ENCODE measurements around the gene PEPD. TPM values are rescaled to one million over a fixed set of nuclear protein-coding genes. Genes with fewer than 3 reads are reported as not detected.

Gene PEPD
- polyA plus RNA-seq, 2 donors: 26.8 to 38.6 TPM

DNA sequence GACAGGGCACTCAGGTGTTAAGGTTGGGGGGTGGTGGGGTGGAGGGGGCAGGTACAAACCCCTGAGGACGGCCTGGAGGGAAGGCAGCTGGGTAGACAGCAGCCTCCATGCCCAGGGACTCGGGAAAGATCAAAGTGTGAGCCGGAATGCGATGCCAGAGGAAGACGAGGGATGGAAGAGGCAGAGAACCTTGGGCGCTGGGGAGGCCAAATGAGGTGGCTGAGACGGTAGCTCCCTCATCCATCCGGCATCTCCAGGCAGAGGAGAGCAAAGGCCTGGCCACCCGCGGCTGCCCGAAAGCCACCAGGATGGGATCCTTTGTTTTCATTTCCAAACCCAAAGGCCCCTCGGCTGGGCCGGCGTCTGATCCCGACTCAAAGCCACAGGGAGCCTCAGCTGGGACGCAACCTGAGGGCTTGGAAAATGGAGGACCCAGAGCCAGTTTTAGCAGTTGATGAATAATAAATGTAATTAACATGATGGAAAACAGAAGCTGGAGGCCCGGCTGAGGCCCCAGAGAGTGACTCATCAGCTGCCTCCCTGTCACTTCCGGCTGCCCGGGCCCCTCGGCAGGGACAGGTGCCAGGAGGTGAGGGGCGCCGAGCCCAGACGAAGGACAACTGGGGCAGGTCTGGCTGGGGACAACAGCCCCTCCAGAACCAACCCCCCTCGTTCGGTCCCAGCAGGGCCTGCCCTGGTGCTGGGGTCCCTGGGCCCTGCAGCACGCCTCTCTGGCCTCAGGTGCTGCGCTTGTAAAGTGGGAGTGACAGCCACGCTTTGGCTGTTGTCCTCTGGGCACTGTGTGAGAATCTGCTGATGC is 86.5 kb downstream of the PEPD start:
- 73 to 76% methylated on average over 28 of the region's 28 CpGs for WGBS, 2 donors
- Histone ChIP-seq H3K4me1 (ENCODE audit: control insufficient read depth in 2 of 2, insufficient read depth in 2 of 2, low read length in 1 of 2) (no peaks in the 10 kb centered on the region), H3K4me3 (ENCODE audit: low read depth in 1 of 2, low read length in 2 of 2) (no peak overlapping the region), H3K9me3 (ENCODE audit: control insufficient read depth in 2 of 2, insufficient read depth in 1 of 2, low read depth in 1 of 2, low read length in 1 of 2) (no peaks in the 10 kb centered on the region), H3K27me3 (ENCODE audit: control insufficient read depth in 1 of 2, insufficient read depth in 2 of 2, low read length in 2 of 2) (no peaks in the 10 kb centered on the region), H3K27ac (ENCODE audit: low read depth in 2 of 2, low read length in 1 of 2) (no peak overlapping the region), H3K36me3 (ENCODE audit: control insufficient read depth in 2 of 2, insufficient read depth in 2 of 2, low read length in 1 of 2) (peaks cover 0 to 5% of the 10 kb centered on the region in 2 donors)

DNA sequence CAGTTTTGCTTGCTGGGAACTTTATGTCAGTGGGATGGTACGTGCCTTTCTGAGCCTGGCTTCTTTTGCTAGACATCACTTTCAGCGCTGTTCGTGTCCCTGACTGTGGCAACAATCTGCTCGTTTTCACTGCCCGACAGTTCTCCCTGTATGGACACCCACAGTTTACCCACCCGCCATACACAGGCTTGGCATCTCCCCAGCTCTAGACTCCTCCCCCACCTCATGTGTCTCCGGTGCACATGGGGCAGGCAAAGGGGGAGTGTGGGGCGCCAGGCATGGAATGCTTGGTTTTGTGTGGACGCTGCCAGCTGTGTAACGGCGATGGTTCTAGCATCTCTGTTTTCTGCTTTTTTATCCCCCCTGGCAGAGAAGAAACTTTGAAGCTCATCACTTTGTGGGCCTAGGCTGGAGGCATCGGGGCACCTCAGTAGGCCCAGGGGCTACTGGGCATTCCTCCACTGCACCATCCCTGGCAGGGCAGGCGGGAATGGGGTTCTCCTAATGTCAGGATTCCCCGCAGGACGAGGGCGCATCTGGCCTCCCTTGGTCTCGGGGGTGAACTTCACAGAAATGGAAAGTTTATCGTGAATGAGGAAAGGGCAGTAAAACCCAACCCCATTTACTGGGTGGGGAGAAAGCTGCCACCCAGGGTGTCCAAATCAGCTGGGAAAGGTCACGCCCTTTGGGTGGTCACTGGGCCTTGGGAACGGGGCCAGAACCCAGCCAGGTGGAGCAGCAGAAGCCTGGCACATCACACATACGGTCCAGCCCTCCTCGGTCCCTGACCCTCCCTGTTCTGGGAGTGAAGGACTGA is 87.3 kb downstream of the PEPD start:
- no peak overlapping the region for H3K27ac ChIP-seq (ENCODE audit: low read depth in 2 of 2, low read length in 1 of 2)
- WGBS, 2 donors: 87 to 88% methylated on average over 22 of the region's 22 CpGs
- H3K4me1 ChIP-seq (ENCODE audit: control insufficient read depth in 2 of 2, insufficient read depth in 2 of 2, low read length in 1 of 2): no peaks in the 10 kb centered on the region
- no peak overlapping the region for H3K4me3 ChIP-seq (ENCODE audit: low read depth in 1 of 2, low read length in 2 of 2)
- H3K36me3 ChIP-seq (ENCODE audit: control insufficient read depth in 2 of 2, insufficient read depth in 2 of 2, low read length in 1 of 2): peaks cover 0 to 5% of the 10 kb centered on the region in 2 donors
- no peaks in the 10 kb centered on the region for H3K9me3 ChIP-seq (ENCODE audit: control insufficient read depth in 2 of 2, insufficient read depth in 1 of 2, low read depth in 1 of 2, low read length in 1 of 2)
- H3K27me3 ChIP-seq (ENCODE audit: control insufficient read depth in 1 of 2, insufficient read depth in 2 of 2, low read length in 2 of 2): no peaks in the 10 kb centered on the region

DNA sequence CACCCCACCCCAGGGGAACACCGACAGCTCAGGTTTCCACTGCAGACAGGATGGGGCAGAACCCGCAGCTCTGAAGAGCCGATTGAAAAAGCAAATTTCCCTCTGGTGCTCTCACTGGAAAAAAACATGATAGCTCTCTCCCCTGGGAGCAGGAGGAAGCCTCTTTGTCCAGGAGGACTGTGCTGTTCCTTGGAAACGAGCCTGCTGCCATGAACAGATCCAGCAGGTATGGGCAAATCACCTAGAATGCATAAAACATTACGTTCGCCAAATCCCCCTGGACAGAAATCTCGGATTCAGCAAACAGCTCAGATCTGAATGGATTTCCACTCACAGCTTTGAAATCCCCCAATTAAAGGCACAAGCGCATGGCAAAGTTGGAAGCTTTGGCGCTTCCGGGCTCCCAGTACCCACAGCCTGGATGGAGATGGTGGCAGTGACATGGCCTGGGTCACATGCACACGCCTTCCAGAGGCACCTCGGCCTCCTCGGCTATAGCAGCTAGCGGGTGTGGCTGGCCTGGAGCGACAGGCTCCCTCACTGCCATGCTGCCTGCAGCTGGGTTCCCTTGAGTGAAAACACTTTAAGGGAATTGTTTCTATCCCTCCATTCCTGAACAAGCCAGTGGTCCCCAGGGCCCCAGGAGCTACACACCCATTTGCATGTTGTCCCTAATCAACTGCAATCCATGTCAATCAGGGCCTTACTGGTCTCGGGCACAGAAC is 89.0 kb downstream of the PEPD start:
- peaks cover 0 to 5% of the 10 kb centered on the region in 2 donors for H3K36me3 ChIP-seq (ENCODE audit: control insufficient read depth in 2 of 2, insufficient read depth in 2 of 2, low read length in 1 of 2)

DNA sequence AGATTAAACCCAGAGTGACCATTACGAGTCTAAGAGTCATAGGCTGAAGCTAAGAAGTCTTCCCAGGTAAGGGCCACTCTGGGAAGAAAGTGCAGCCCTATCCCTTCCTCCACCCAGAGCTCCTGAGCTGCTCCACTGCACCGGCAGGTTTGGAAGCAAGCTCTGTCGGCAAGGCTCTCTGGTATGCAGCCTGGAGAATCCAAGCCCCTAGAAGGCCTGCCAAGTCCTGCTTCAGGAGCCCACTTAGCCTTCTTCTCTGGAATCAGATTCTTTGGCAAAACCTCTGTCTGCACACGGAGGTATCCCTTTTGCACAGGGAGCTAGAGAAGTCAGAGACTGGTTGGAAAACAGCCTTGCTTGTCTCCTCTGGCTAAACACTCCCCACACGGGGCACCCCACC is 89.6 kb downstream of the PEPD start:
- H3K27me3 ChIP-seq (ENCODE audit: control insufficient read depth in 1 of 2, insufficient read depth in 2 of 2, low read length in 2 of 2): no peaks in the 10 kb centered on the region
- WGBS, 2 donors: 31 to 40% methylated on average over 5 of the region's 5 CpGs
- no peaks in the 10 kb centered on the region for H3K9me3 ChIP-seq (ENCODE audit: control insufficient read depth in 2 of 2, insufficient read depth in 1 of 2, low read depth in 1 of 2, low read length in 1 of 2)
- no peaks in the 10 kb centered on the region for H3K4me1 ChIP-seq (ENCODE audit: control insufficient read depth in 2 of 2, insufficient read depth in 2 of 2, low read length in 1 of 2)
- no peak overlapping the region for H3K27ac ChIP-seq (ENCODE audit: low read depth in 2 of 2, low read length in 1 of 2)
- no peak overlapping the region for H3K4me3 ChIP-seq (ENCODE audit: low read depth in 1 of 2, low read length in 2 of 2)
- H3K36me3 ChIP-seq (ENCODE audit: control insufficient read depth in 2 of 2, insufficient read depth in 2 of 2, low read length in 1 of 2): peaks cover 0 to 5% of the 10 kb centered on the region in 2 donors

More for the DNA sequence above, 89.0 kb downstream of the PEPD start:
- H3K4me3 ChIP-seq (ENCODE audit: low read depth in 1 of 2, low read length in 2 of 2): no peak overlapping the region
- no peak overlapping the region for H3K27ac ChIP-seq (ENCODE audit: low read depth in 2 of 2, low read length in 1 of 2)
- H3K4me1 ChIP-seq (ENCODE audit: control insufficient read depth in 2 of 2, insufficient read depth in 2 of 2, low read length in 1 of 2): no peaks in the 10 kb centered on the region
- 46 to 63% methylated on average over 16 of the region's 16 CpGs for WGBS, 2 donors
- no peaks in the 10 kb centered on the region for H3K27me3 ChIP-seq (ENCODE audit: control insufficient read depth in 1 of 2, insufficient read depth in 2 of 2, low read length in 2 of 2)
- no peaks in the 10 kb centered on the region for H3K9me3 ChIP-seq (ENCODE audit: control insufficient read depth in 2 of 2, insufficient read depth in 1 of 2, low read depth in 1 of 2, low read length in 1 of 2)

GRCh38 chr19:33430674-33431277 is 90.8 kb downstream of the PEPD start:
- H3K27ac ChIP-seq (ENCODE audit: low read depth in 2 of 2, low read length in 1 of 2): no peak overlapping the region
- H3K27me3 ChIP-seq (ENCODE audit: control insufficient read depth in 1 of 2, insufficient read depth in 2 of 2, low read length in 2 of 2): no peaks in the 10 kb centered on the region
- 31 to 33% methylated on average over 13 of the region's 13 CpGs for WGBS, 2 donors
- no peak overlapping the region for H3K4me3 ChIP-seq (ENCODE audit: low read depth in 1 of 2, low read length in 2 of 2)
- peaks cover 0 to 5% of the 10 kb centered on the region in 2 donors for H3K36me3 ChIP-seq (ENCODE audit: control insufficient read depth in 2 of 2, insufficient read depth in 2 of 2, low read length in 1 of 2)
- H3K9me3 ChIP-seq (ENCODE audit: control insufficient read depth in 2 of 2, insufficient read depth in 1 of 2, low read depth in 1 of 2, low read length in 1 of 2): no peaks in the 10 kb centered on the region
- no peaks in the 10 kb centered on the region for H3K4me1 ChIP-seq (ENCODE audit: control insufficient read depth in 2 of 2, insufficient read depth in 2 of 2, low read length in 1 of 2)

DNA sequence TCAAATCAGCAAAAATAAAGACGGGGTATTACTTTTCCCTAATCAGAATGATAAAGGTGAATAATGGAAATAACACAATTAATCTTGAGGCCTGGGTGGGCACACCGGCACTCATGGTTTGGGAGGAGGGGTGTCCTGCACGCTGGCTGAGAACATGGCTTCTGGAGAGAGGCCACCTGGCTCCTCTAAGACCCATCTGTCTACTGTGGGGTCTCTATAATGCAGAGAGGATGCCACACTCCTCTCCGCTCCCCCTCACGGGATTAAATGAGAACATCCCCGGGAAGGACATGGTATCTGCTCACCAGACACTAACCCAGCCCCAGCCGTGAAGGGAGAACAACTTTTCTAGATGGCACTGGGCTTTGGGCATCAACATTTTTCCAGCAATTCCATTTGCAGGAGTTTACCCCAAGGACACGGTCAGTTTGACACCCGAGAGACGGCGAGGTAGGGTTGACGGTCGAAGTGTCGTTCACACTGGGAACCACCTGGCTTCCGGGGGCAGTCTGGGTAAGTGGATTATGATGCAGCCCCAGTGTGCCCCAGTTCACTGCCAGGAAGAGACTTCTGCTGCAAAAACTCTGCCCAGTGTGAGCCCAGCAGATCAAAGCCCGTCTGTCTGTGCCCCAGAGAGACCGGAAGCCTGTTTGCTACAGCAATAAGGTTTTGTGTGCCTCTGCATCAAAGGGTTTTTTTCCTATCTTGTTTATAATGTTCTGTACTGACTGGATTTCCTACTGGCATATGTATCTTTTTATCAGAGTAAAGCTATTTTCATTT is 91.5 kb downstream of the PEPD start:
- 64 to 69% methylated on average over 17 of the region's 17 CpGs for WGBS, 2 donors
- no peaks in the 10 kb centered on the region for H3K4me1 ChIP-seq (ENCODE audit: control insufficient read depth in 2 of 2, insufficient read depth in 2 of 2, low read length in 1 of 2)
- H3K36me3 ChIP-seq (ENCODE audit: control insufficient read depth in 2 of 2, insufficient read depth in 2 of 2, low read length in 1 of 2): no peaks in the 10 kb centered on the region
- no peak overlapping the region for H3K4me3 ChIP-seq (ENCODE audit: low read depth in 1 of 2, low read length in 2 of 2)
- no peaks in the 10 kb centered on the region for H3K9me3 ChIP-seq (ENCODE audit: control insufficient read depth in 2 of 2, insufficient read depth in 1 of 2, low read depth in 1 of 2, low read length in 1 of 2)
- no peaks in the 10 kb centered on the region for H3K27me3 ChIP-seq (ENCODE audit: control insufficient read depth in 1 of 2, insufficient read depth in 2 of 2, low read length in 2 of 2)
- H3K27ac ChIP-seq (ENCODE audit: low read depth in 2 of 2, low read length in 1 of 2): no peak overlapping the region

DNA sequence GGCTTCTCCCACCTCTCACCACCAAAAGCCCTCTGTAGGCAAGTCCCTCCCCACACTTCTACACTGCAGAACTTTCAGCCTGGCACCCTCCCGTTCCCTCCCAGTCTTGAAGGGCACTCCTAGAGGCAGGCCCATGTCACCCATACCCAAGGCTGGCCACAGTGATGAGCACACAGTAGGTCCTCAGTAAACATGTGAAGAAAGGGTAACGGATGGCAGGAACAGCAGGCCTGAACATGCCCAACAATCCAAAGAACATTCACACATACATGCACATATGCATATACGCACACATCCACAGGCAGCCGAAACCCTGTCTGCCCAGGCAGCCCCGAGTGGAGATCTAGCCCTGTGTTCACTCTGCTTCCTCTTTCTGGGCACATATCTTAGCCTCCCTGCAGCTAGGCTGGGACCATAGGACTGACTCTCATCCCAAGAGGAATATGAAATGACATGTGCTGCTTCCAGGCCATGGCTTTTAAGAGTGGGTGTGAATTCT is 92.9 kb downstream of the PEPD start:
- no peaks in the 10 kb centered on the region for H3K27me3 ChIP-seq (ENCODE audit: control insufficient read depth in 1 of 2, insufficient read depth in 2 of 2, low read length in 2 of 2)
- WGBS, 2 donors: 86 to 87% methylated on average over 5 of the region's 5 CpGs
- H3K4me1 ChIP-seq (ENCODE audit: control insufficient read depth in 2 of 2, insufficient read depth in 2 of 2, low read length in 1 of 2): no peaks in the 10 kb centered on the region
- no peaks in the 10 kb centered on the region for H3K36me3 ChIP-seq (ENCODE audit: control insufficient read depth in 2 of 2, insufficient read depth in 2 of 2, low read length in 1 of 2)
- no peaks in the 10 kb centered on the region for H3K9me3 ChIP-seq (ENCODE audit: control insufficient read depth in 2 of 2, insufficient read depth in 1 of 2, low read depth in 1 of 2, low read length in 1 of 2)
- no peak overlapping the region for H3K27ac ChIP-seq (ENCODE audit: low read depth in 2 of 2, low read length in 1 of 2)
- H3K4me3 ChIP-seq (ENCODE audit: low read depth in 1 of 2, low read length in 2 of 2): no peak overlapping the region

DNA sequence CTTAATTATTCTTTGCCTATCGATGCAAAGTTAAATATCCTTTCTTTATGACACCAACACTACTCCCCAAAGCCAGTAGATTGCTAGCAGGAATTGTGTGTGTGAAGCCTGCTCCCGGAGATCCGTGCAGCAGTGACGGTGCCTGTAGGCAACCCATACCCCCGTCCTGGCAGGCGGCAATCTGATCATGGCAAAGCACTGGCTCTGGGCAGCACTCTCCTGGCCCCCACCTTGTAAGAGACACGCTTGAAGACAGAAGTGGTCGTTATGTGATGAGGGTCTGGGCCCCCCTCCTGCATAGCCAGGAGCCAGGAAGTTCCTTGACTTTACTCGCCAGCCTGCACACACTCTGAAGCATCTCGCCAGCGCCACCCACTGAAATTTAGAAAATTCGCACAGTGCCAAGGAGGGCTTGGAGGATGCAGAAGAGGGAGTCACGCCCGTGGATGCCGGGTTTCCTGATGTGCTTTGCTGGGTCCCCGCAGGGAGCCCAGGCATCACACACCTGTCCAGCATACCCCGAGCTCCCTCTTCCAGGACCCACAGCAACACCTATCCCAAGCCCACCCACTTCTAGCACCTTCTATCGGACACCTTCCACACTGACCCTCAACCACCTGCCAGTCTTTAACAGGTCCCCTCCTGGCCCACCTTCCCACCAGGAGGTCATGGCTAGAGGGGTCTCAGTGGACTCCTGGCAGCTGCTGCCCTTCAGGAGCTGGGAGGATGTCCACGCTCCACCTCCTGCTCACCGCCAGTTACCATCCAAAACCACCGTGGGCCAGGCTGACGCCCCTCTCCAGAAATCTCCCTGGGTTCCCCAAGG is 93.6 kb downstream of the PEPD start:
- Histone ChIP-seq H3K9me3 (ENCODE audit: control insufficient read depth in 2 of 2, insufficient read depth in 1 of 2, low read depth in 1 of 2, low read length in 1 of 2) (no peaks in the 10 kb centered on the region), H3K36me3 (ENCODE audit: control insufficient read depth in 2 of 2, insufficient read depth in 2 of 2, low read length in 1 of 2) (no peaks in the 10 kb centered on the region), H3K4me1 (ENCODE audit: control insufficient read depth in 2 of 2, insufficient read depth in 2 of 2, low read length in 1 of 2) (no peaks in the 10 kb centered on the region), H3K4me3 (ENCODE audit: low read depth in 1 of 2, low read length in 2 of 2) (no peak overlapping the region), H3K27me3 (ENCODE audit: control insufficient read depth in 1 of 2, insufficient read depth in 2 of 2, low read length in 2 of 2) (no peaks in the 10 kb centered on the region), H3K27ac (ENCODE audit: low read depth in 2 of 2, low read length in 1 of 2) (no peak overlapping the region)
- 91% methylated on average over 22 of the region's 22 CpGs for WGBS, 2 donors
